Activated CD4-positive, alpha-beta T cell treated with anti-CD3 and anti-CD28 coated beads for 36 hours (primary cell): ENCODE measurements around the gene JHY. TPM values are rescaled to one million over a fixed set of nuclear protein-coding genes. Genes with fewer than 3 reads are reported as not detected.

Experiments used
- ATAC-seq: fragments of 200-7000 bp; cut with Tn5 transposase; one replicate; pipeline ENCODE4 v1.10.0; 2021; ENCODE audit warnings: mild to moderate bottlenecking, moderate library complexity
- CTCF ChIA-PET: fragments of 350-600 bp; sonication (Branson Sonifier 250); formaldehyde crosslinking; loops from one replicate; lab custom pipeline; 2021; ENCODE audit warnings: antibody characterized with exemption; lab: Charles Lee
- POLR2A ChIA-PET: fragments of 350-600 bp; sonication (Branson Sonifier 250); formaldehyde crosslinking; loops from one replicate; lab custom pipeline; 2021; ENCODE audit warnings: antibody characterized with exemption, inconsistent platforms; lab: Charles Lee
- DNase-seq: peaks from one replicate; pipeline ENCODE4 v3.0.0-alpha.2; 2020
- H3K27ac Mint-ChIP-seq: one replicate; pipeline ENCODE4 v1.8.0; 2021; ENCODE audit warnings: mixed read lengths
- H3K27me3 Mint-ChIP-seq: one replicate; pipeline ENCODE4 v1.8.0; 2021; ENCODE audit warnings: mixed read lengths
- H3K36me3 Mint-ChIP-seq: one replicate; pipeline ENCODE4 v1.8.0; 2021; ENCODE audit warnings: low read depth, mixed read lengths
- H3K4me1 Mint-ChIP-seq: one replicate; pipeline ENCODE4 v1.8.0; 2021; ENCODE audit warnings: mixed read lengths
- H3K4me3 Mint-ChIP-seq: one replicate; pipeline ENCODE4 v1.8.0; 2021; ENCODE audit warnings: mild to moderate bottlenecking, moderate library complexity, mixed read lengths
- H3K9me3 Mint-ChIP-seq: one replicate; pipeline ENCODE4 v1.8.0; 2021; ENCODE audit warnings: low read depth, mixed read lengths
- intact Hi-C, 2 experiments: fragments of 100-400 bp; cut with DNase I in 1 of 2; cut with micrococcal nuclease in 1 of 2; formaldehyde crosslinking; loops; one replicate each; pipeline versions ENCODE4 v1.14.2 to v1.15.1; 2022 to 2024; cut with DNase I, micrococcal nuclease
- total RNA-seq, 2 experiments: library from RNA; stranded (reverse); gene quantifications; one replicate each; pipeline ENCODE4 v1.2.3, GENCODE V29; 2021

Gene JHY
- 1 to 10 TPM; 2.4 to 3.2 TPM for total RNA-seq

GRCh38 chr11:122882189-122882856 is at the start of gene JHY:
Gene JHY, plus strand, starts transcription at chr11:122882759. Its CDS starts 3,091 bp downstream, at chr11:122885850.
- peaks cover 8% of the 10 kb centered on the region for H3K36me3 Mint-ChIP-seq
- ATAC-seq (no peak), DNase-seq (peak; percentile 72)
- peaks cover 33% of the 10 kb centered on the region for H3K4me1 Mint-ChIP-seq
- H3K9me3 Mint-ChIP-seq = no peaks in the 10 kb centered on the region
- peaks cover 6% of the 10 kb centered on the region for H3K27me3 Mint-ChIP-seq
- intact Hi-C loops = loop anchor here (2.0 to 5.0 kb wide), 2 partner anchors 26 to 100 kb away; partner anchors contain the start of gene BSX (in 1 of the 2)
- peak within 1 kb of the TSS; percentile 83 for H3K27ac Mint-ChIP-seq
- CTCF ChIA-PET = interaction anchor here (0.7 to 1.7 kb wide), 5 partner anchors 11 to 140 kb away, joined by 3 to 6 read pairs (median 3); no protein-coding TSS in a partner anchor
- POLR2A ChIA-PET = no interaction called here
- H3K4me3 Mint-ChIP-seq = peak within 1 kb of the TSS; percentile 77

DNA sequence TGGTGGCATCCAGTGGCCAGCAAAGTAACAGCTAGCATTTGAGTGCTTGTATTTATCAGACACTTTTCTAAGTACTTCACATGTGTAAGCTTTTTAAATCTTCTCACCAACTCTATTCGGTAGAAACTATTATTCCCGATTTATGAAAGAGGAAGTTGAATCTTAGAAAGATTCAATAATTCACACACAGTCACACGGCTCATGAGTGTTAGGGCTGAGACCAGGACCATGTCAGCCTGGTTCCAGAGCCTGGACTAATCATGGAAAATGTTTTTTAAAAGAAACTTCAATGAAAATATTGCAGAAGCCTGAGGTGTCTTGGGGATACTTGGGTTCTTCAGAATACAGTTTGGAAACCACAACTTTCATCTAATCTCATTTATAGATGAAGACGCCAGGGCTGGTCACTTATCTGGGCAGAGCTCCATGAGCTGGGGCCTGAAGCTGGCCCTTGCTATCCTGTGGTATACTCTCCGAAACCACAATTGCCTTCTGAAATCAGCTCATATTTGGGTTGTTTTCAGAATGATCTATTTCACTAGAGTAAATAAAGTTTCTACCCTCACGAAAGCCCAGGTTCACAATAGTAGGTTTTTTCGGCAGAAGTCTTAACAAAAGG is 48.6 kb upstream of the JHY start:
- DNase-seq (no peak), ATAC-seq (no peak)
- POLR2A ChIA-PET = no interaction called here
- peaks cover 4% of the 10 kb centered on the region for H3K27me3 Mint-ChIP-seq
- no peaks in the 10 kb centered on the region for H3K36me3 Mint-ChIP-seq
- intact Hi-C loops = no loop called here
- H3K9me3 Mint-ChIP-seq = no peaks in the 10 kb centered on the region
- peaks cover 15% of the 10 kb centered on the region for H3K4me1 Mint-ChIP-seq
- CTCF ChIA-PET = interaction anchor here (0.6 to 2.4 kb wide), 8 partner anchors 13 to 197 kb away, joined by 3 to 13 read pairs (median 5); no protein-coding TSS in a partner anchor
- H3K4me3 Mint-ChIP-seq = no peak overlapping the region
- no peak overlapping the region for H3K27ac Mint-ChIP-seq

DNA sequence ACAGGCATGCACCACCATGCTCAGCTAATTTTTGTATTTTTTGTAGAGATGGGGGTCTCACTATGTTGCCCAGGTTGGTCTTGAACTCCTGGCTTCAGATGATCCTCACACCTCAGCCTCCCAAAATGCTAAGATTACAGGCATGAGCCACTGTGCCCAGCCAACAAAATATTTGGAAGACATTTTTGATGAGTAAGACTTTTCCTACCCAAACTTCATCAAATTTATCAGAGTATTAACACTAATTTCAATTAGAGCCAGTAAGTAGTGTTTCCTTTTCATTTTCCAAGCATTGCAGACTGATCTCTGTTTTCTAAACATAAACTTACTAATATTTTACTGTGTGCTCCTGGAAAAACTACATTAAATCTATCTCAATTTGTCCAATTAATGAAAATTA is 45.6 kb upstream of the JHY start:
- no peak for ATAC-seq
- H3K9me3 Mint-ChIP-seq = no peaks in the 10 kb centered on the region
- H3K36me3 Mint-ChIP-seq = no peaks in the 10 kb centered on the region
- H3K4me3 Mint-ChIP-seq = no peak overlapping the region
- peaks cover 4% of the 10 kb centered on the region for H3K27me3 Mint-ChIP-seq
- no peak overlapping the region for H3K27ac Mint-ChIP-seq
- intact Hi-C loops = no loop called here
- POLR2A ChIA-PET = no interaction called here
- no peak for DNase-seq
- CTCF ChIA-PET = interaction anchor here (0.7 to 2.5 kb wide), 4 partner anchors 16 to 89 kb away, joined by 3 to 14 read pairs (median 4); no protein-coding TSS in a partner anchor
- peaks cover 17% of the 10 kb centered on the region for H3K4me1 Mint-ChIP-seq

DNA sequence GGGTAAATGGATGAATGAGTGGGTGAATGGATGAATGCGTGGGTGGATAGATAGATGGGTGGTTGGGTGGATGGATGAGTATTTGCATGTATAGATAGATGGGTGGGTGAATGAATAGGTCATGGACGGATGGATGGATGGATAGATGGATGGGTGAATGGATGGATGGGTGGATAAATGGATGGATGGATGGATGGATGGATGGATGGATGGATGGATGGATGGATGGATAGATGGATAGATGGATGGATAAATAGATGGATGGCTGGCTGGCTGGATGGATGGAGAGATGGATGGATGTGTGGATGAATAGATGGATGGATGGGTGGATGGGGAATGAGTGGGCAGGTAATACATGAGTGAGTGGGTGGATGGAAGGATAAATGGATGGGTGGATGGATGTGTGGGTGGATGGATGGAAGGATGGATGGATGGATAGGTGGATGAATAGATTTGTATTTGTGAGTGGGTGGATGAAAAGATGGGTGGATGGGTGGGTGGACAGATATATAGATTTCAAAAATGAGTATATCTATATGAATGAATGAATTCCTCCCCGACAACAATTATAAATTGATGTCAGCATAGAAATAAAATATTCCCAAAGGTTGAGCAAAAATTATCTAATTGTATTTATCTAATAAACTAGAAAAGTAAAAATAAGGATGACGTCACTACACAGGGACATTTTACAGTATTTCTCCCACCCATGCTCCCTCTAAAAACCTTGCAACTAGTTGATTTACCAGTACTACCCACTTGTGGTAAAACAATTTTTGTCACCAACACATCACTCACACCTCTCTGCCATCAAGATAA is 44.8 kb upstream of the JHY start:
- Mint-ChIP-seq H3K4me1 (peaks cover 18% of the 10 kb centered on the region), H3K36me3 (no peaks in the 10 kb centered on the region), H3K9me3 (no peaks in the 10 kb centered on the region), H3K27ac (no peak overlapping the region), H3K4me3 (no peak overlapping the region), H3K27me3 (peaks cover 4% of the 10 kb centered on the region)
- no peak for ATAC-seq
- ChIA-PET CTCF (interaction anchor here (0.6 to 1.7 kb wide), 7 partner anchors 15 to 257 kb away, joined by 3 to 7 read pairs (median 4); no protein-coding TSS in a partner anchor), POLR2A (interaction anchor here (0.6 kb wide), 1 partner anchor 181 kb away, joined by 3 read pairs; no protein-coding TSS in a partner anchor)
- DNase-seq = no peak
- intact Hi-C loops = no loop called here

GRCh38 chr11:122843281-122844141 is 39.0 kb upstream of the JHY start:
- peaks cover 34% of the 10 kb centered on the region for H3K4me1 Mint-ChIP-seq

GRCh38 chr11:122847466-122847865 is 35.1 kb upstream of the JHY start:
- intact Hi-C loops = no loop called here
- H3K27me3 Mint-ChIP-seq = no peaks in the 10 kb centered on the region
- no peak overlapping the region for H3K4me3 Mint-ChIP-seq
- H3K27ac Mint-ChIP-seq = no peak overlapping the region
- CTCF ChIA-PET = interaction anchor here (0.6 to 1.5 kb wide), 4 partner anchors 12 to 207 kb away, joined by 3 to 5 read pairs (median 4); no protein-coding TSS in a partner anchor
- POLR2A ChIA-PET = no interaction called here
- H3K36me3 Mint-ChIP-seq = no peaks in the 10 kb centered on the region
- H3K9me3 Mint-ChIP-seq = no peaks in the 10 kb centered on the region
- DNase-seq (no peak), ATAC-seq (no peak)
- H3K4me1 Mint-ChIP-seq = peaks cover 55% of the 10 kb centered on the region

More at GRCh38 chr11:122843281-122844141, 39.0 kb upstream of the JHY start:
- POLR2A ChIA-PET = no interaction called here
- peak overlapping the region; percentile 89 for H3K27ac Mint-ChIP-seq
- intact Hi-C loops = no loop called here
- H3K4me3 Mint-ChIP-seq = peak overlapping the region; percentile 20
- no peaks in the 10 kb centered on the region for H3K9me3 Mint-ChIP-seq
- no peaks in the 10 kb centered on the region for H3K36me3 Mint-ChIP-seq
- H3K27me3 Mint-ChIP-seq = no peaks in the 10 kb centered on the region
- CTCF ChIA-PET = interaction anchor here (1.0 to 3.1 kb wide), 6 partner anchors 9 to 47 kb away, joined by 3 to 35 read pairs (median 4); no protein-coding TSS in a partner anchor
- peak; percentile 88 for ATAC-seq
- peak; percentile 70 for DNase-seq

DNA sequence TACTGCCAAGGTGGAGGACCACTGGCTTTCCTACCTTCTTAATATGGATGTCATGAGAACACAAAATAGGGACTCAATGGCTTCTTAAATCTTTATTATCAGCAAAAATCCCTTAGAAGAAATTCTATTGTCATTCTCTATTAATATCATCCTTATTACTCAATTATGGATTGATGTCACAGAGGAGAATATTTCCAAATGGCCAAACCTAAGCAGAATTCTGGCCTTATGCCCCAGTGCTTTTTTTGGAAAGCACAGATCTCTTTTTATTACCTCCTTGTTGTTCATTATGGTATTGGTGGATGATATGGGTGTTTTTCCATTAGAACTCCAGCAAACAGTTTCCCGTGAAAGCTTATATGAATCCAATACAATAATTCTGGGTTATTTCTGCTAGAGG is 34.4 kb upstream of the JHY start:
- Mint-ChIP-seq H3K27ac (no peak overlapping the region), H3K36me3 (no peaks in the 10 kb centered on the region), H3K27me3 (no peaks in the 10 kb centered on the region), H3K9me3 (no peaks in the 10 kb centered on the region), H3K4me1 (peaks cover 53% of the 10 kb centered on the region), H3K4me3 (no peak overlapping the region)
- intact Hi-C loops = no loop called here
- ATAC-seq (no peak), DNase-seq (no peak)
- ChIA-PET POLR2A (no interaction called here), CTCF (interaction anchor here (1.0 to 1.5 kb wide), 3 partner anchors 28 to 206 kb away, joined by 3 to 7 read pairs (median 4); no protein-coding TSS in a partner anchor)

DNA sequence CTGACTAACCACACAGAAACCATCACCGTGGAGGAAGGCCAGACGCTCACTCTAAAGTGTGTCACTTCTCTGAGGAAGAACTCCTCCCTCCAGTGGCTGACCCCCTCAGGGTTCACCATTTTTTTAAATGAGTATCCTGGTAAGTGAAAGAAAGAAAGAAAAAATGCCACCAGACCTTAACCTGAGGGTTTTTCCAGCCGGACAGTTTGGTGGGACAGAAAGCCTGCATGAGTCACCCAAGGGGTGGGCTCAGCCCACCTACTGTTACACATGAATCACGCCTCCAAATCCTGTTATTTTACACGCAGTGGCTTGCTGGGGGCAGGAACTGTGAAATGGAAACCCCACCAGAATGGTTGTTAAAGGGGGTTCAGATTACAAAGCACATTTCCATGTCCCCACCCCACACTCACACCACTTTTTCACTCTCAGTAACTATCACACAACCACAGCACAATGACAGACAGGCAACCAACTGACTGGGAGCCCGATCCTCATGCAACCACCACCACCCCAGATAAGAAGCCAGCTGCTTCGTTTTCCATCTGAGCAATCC is 32.4 kb upstream of the JHY start:
- peak overlapping the region; percentile 78 for H3K27ac Mint-ChIP-seq
- POLR2A ChIA-PET = no interaction called here
- intact Hi-C loops = loop anchor here (5.0 kb wide), 2 partner anchors 38 to 223 kb away; no protein-coding TSS in a partner anchor
- H3K4me3 Mint-ChIP-seq = no peak overlapping the region
- H3K4me1 Mint-ChIP-seq = peaks cover 37% of the 10 kb centered on the region
- peak; percentile 50 for ATAC-seq
- CTCF ChIA-PET = interaction anchor here (0.7 to 8.8 kb wide), 5 partner anchors 49 to 270 kb away, joined by 3 to 119 read pairs (median 6); partner anchors contain the start of gene BSX
- DNase-seq = peak; percentile 44
- no peaks in the 10 kb centered on the region for H3K36me3 Mint-ChIP-seq
- no peaks in the 10 kb centered on the region for H3K9me3 Mint-ChIP-seq
- H3K27me3 Mint-ChIP-seq = no peaks in the 10 kb centered on the region

- H3K27ac Mint-ChIP-seq = peak overlapping the region; percentile 83
- ChIA-PET POLR2A (no interaction called here), CTCF (interaction anchor here (0.9 to 8.8 kb wide), 22 partner anchors 7 to 271 kb away, joined by 3 to 119 read pairs (median 8); no protein-coding TSS in a partner anchor)
- ATAC-seq (peak; percentile 68), DNase-seq (peak; percentile 26)
- intact Hi-C loops = loop anchor here (5.0 kb wide), 2 partner anchors 39 to 224 kb away; no protein-coding TSS in a partner anchor
- H3K9me3 Mint-ChIP-seq = no peaks in the 10 kb centered on the region
- H3K36me3 Mint-ChIP-seq = no peaks in the 10 kb centered on the region
- H3K27me3 Mint-ChIP-seq = no peaks in the 10 kb centered on the region
- H3K4me1 Mint-ChIP-seq = peaks cover 44% of the 10 kb centered on the region
- peak overlapping the region; percentile 37 for H3K4me3 Mint-ChIP-seq
Measured at GRCh38 chr11:122851366-122851966, 31.1 kb upstream of the JHY start.
